ENCODE measurements around the gene SLC17A2. TPM values are rescaled to one million over a fixed set of nuclear protein-coding genes. Genes with fewer than 3 reads are reported as not detected.

SLC17A2 gene
- total and polyA plus RNA-seq, 2 of the 4 experiments (the other 2 are of a cell fraction) = not detected

GRCh38 chr6:25934735-25935313, 4.3 kb upstream of the SLC17A2 start:
- Histone ChIP-seq H3K23ac (ENCODE audit: low read depth, low read length) (no peak overlapping the region), H3K56ac (ENCODE audit: extremely low read depth, insufficient read depth, low read length) (no peak overlapping the region), H3K14ac (replicated peaks; ENCODE audit: low read depth, low read length) (no peak overlapping the region), H3K4ac (ENCODE audit: low read depth, low read length) (no peak overlapping the region), H3K4me2 (ENCODE audit: low read depth, low read length) (no peak overlapping the region), H3K4me3 (ENCODE audit: insufficient read depth, low read depth, low read length) (no peak overlapping the region), H2BK20ac (ENCODE audit: low read depth, low read length) (no peak overlapping the region), H4K5ac (ENCODE audit: low read depth, low read length) (no peak overlapping the region), H3K9me1 (ENCODE audit: insufficient read depth, low read length) (no peaks in the 10 kb centered on the region), H4K8ac (ENCODE audit: low read depth in 2 of 2, low read length in 2 of 2) (no peak overlapping the region), H4K91ac (ENCODE audit: insufficient read depth, low read depth, low read length) (no peak overlapping the region), H2BK120ac (ENCODE audit: low read depth, low read length) (no peak overlapping the region), H3K9ac (ENCODE audit: low read depth, low read length) (no peak overlapping the region), H3K18ac (ENCODE audit: low read depth, low read length) (no peak overlapping the region), H3K4me1 (ENCODE audit: control insufficient read depth, insufficient read depth, low read length) (no peaks in the 10 kb centered on the region), H2AK5ac (ENCODE audit: low read depth, low read length) (no peak overlapping the region), H3K36me3 (ENCODE audit: control insufficient read depth, insufficient read depth, low read length) (no peaks in the 10 kb centered on the region), H3K27ac (ENCODE audit: insufficient read depth, low read length) (no peak overlapping the region), H2BK15ac (ENCODE audit: low read depth, low read length) (no peak overlapping the region), H4K20me1 (ENCODE audit: insufficient read depth, low read length) (no peaks in the 10 kb centered on the region), H2AFZ (replicated peaks; ENCODE audit: low read length, poor library complexity) (no peak overlapping the region), H3K27me3 (ENCODE audit: control insufficient read depth, insufficient read depth, low read length) (peaks cover 2% of the 10 kb centered on the region; the same call in 1 of the 2 replicates), H3K79me1 (ENCODE audit: low read depth in 1 of 2, low read length in 2 of 2) (no peaks in the 10 kb centered on the region), H3K9me3 (ENCODE audit: control insufficient read depth, insufficient read depth, low read length) (no peaks in the 10 kb centered on the region), H2BK5ac (ENCODE audit: low read depth, low read length, poor library complexity, severe bottlenecking) (no peak overlapping the region), H2AK9ac (replicated peaks; ENCODE audit: low read depth, low read length, poor library complexity) (no peak overlapping the region)
- 0% methylated on average over 1 of the region's 3 CpGs; no CpG with 5 or more reads in 1 of the 2 experiments for WGBS, 2 experiments (ENCODE audit: extremely low coverage in 2 of 2, insufficient read length in 1 of 2)
- TF ChIP-seq MAFK (IDR thresholded peaks at IDR 0.05; ENCODE audit: low read depth, low read length) (no peak), RCOR1 (IDR thresholded peaks at IDR 0.05; ENCODE audit: insufficient replicate concordance, low read length) (no peak), CHD1 (IDR thresholded peaks at IDR 0.05; ENCODE audit: low read depth, low read length) (no peak), FOS (IDR thresholded peaks at IDR 0.05; ENCODE audit: low read depth, low read length) (no peak), MAZ (IDR thresholded peaks at IDR 0.05; ENCODE audit: borderline replicate concordance, low read depth, low read length) (no peak), POLR2A (IDR thresholded peaks at IDR 0.05; ENCODE audit: low read depth, low read length) (no peak), BHLHE40 (IDR thresholded peaks at IDR 0.05; ENCODE audit: low read depth, low read length) (no peak), NFE2L2 (IDR thresholded peaks at IDR 0.05; ENCODE audit: low read depth, low read length) (no peak), CTCF (conservative IDR thresholded peaks at IDR 0.05; ENCODE audit: low read depth, low read length) (no peak), RAD21 (IDR thresholded peaks at IDR 0.05; ENCODE audit: low read length) (no peak), RFX5 (IDR thresholded peaks at IDR 0.05; ENCODE audit: low read depth, low read length) (no peak), SMC3 (IDR thresholded peaks at IDR 0.05; ENCODE audit: low read depth, low read length) (no peak), CEBPB (IDR thresholded peaks at IDR 0.05; ENCODE audit: low read depth, low read length) (no peak)
- TF ChIP-seq, protein P1, sequence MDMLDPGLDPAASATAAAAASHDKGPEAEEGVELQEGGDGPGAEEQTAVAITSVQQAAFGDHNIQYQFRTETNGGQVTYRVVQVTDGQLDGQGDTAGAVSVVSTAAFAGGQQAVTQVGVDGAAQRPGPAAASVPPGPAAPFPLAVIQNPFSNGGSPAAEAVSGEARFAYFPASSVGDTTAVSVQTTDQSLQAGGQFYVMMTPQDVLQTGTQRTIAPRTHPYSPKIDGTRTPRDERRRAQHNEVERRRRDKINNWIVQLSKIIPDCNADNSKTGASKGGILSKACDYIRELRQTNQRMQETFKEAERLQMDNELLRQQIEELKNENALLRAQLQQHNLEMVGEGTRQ (IDR thresholded peaks at IDR 0.05; ENCODE audit: low read depth, low read length) = no peak
- TF ChIP-seq, protein P2, sequence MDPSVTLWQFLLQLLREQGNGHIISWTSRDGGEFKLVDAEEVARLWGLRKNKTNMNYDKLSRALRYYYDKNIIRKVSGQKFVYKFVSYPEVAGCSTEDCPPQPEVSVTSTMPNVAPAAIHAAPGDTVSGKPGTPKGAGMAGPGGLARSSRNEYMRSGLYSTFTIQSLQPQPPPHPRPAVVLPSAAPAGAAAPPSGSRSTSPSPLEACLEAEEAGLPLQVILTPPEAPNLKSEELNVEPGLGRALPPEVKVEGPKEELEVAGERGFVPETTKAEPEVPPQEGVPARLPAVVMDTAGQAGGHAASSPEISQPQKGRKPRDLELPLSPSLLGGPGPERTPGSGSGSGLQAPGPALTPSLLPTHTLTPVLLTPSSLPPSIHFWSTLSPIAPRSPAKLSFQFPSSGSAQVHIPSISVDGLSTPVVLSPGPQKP (IDR thresholded peaks at IDR 0.05; ENCODE audit: borderline replicate concordance, low read depth, low read length) = no peak
- in situ Hi-C loops (cut with MboI; ENCODE audit: low sequenced_read_pairs) (no loop called here), dilution Hi-C loops (cut with HindIII; ENCODE audit: low sequenced_read_pairs, unreplicated experiment) (no loop called here), intact Hi-C loops (cut with micrococcal nuclease) (no loop called here)
- BruUV-seq (replicated peaks) = no TSS peak
- ATAC-seq (ENCODE audit: low read depth) (no peak), DNase-seq (no peak)
- CTCF ChIA-PET = interaction anchor here (0.7 to 1.2 kb wide), 2 partner anchors 9 to 10 kb away, joined by 3 to 4 read pairs; no protein-coding TSS in a partner anchor
- POLR2A ChIA-PET (ENCODE audit: unreplicated experiment) = no interaction called here

Measured in IMR-90 (cell line).